Measurements from ENCODE around the gene VPS72. TPM values are rescaled to one million over a fixed set of nuclear protein-coding genes. Genes with fewer than 3 reads are reported as not detected.
A peak's percentile ranks its signal among the peaks of the same experiment; 100 is the strongest.

Gene VPS72
- total and polyA plus RNA-seq, 10 of the 15 experiments (the other 5 are each of a cell fraction or from before 2014, with no cell fraction given), result 6.7 to 77.8 (median 58.1) TPM

DNA sequence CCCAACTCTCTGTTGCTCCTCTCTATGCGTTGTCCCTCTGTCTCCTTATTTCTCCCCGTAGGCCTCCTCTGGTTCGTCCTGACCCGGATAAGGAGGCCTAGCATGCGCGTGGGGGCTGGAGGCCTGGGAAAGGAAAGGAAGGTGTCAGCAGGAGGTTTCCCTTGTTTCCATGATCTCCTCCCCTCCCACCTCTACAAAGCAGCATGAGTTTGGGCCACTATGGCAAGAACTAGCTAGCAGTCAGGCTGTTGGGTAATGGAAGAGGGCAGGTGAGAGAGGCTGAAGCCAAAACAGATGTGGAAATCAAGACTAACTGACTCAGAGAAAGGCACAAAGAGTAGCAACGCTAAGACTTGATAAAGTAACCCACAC is 42.9 kb downstream of the VPS72 start:
- Histone ChIP-seq H3K36me3 (ENCODE audit: control insufficient read depth in 2 of 2, insufficient read depth in 2 of 2, low read length in 1 of 2) (no peaks in the 10 kb centered on the region), H3K27ac (ENCODE audit: control insufficient read depth, insufficient read depth) (no peak overlapping the region), H3K79me2 (ENCODE audit: control insufficient read depth, insufficient read depth, low read length) (no peaks in the 10 kb centered on the region), H3K27me3 (replicated peaks in 1 of 2; ENCODE audit: control insufficient read depth in 2 of 2, insufficient read depth in 2 of 2, low read length in 1 of 2) (peaks cover 0 to 8% of the 10 kb centered on the region in 2 experiments), H3K4me2 (ENCODE audit: control insufficient read depth, insufficient read depth) (peak overlapping the region; percentile 99), H3K9ac (ENCODE audit: control insufficient read depth, insufficient read depth, low read length) (no peak overlapping the region), H3K9me3 (replicated peaks; ENCODE audit: control insufficient read depth, insufficient read depth, low read length) (no peaks in the 10 kb centered on the region), H3K4me3 (peak overlapping the region; percentile 83), H3K4me1 (ENCODE audit: control insufficient read depth, insufficient read depth, low read length) (no peaks in the 10 kb centered on the region; the same call in 1 of the 2 replicates), H4K20me1 (ENCODE audit: control insufficient read depth, insufficient read depth) (no peaks in the 10 kb centered on the region; the same call in 1 of the 2 replicates), H2AFZ (ENCODE audit: control insufficient read depth, low read depth, low read length) (peak overlapping the region; percentile 94)
- in situ Hi-C loops (cut with MboI) (no loop called here), intact Hi-C loops (cut with micrococcal nuclease; ENCODE audit: unreplicated experiment) (no loop called here)
- ChIA-PET RAD21 (ENCODE audit: unreplicated experiment) (interaction anchor here (1.4 kb wide), 1 partner anchor 10 kb away, joined by 8 read pairs; the partner anchor contains the start of gene TNFAIP8L2), CTCF (interaction anchor here (0.6 to 1.2 kb wide), 2 partner anchors 8 to 48 kb away, joined by 3 to 5 read pairs; no protein-coding TSS in a partner anchor), SMC1A (ENCODE audit: uncharacterized antibody, unreplicated experiment) (no interaction called here), POLR2A (no interaction called here)
- no TSS peak for BruUV-seq (replicated peaks)
- DNase-seq (ENCODE audit: low read depth, low spot score), result no peak
- WGBS (ENCODE audit: insufficient coverage, insufficient replicate concordance, low lambda C conversion rate, missing lambda C conversion rate), result 20% methylated on average over 7 of the region's 7 CpGs
- TF ChIP-seq, protein P1, sequence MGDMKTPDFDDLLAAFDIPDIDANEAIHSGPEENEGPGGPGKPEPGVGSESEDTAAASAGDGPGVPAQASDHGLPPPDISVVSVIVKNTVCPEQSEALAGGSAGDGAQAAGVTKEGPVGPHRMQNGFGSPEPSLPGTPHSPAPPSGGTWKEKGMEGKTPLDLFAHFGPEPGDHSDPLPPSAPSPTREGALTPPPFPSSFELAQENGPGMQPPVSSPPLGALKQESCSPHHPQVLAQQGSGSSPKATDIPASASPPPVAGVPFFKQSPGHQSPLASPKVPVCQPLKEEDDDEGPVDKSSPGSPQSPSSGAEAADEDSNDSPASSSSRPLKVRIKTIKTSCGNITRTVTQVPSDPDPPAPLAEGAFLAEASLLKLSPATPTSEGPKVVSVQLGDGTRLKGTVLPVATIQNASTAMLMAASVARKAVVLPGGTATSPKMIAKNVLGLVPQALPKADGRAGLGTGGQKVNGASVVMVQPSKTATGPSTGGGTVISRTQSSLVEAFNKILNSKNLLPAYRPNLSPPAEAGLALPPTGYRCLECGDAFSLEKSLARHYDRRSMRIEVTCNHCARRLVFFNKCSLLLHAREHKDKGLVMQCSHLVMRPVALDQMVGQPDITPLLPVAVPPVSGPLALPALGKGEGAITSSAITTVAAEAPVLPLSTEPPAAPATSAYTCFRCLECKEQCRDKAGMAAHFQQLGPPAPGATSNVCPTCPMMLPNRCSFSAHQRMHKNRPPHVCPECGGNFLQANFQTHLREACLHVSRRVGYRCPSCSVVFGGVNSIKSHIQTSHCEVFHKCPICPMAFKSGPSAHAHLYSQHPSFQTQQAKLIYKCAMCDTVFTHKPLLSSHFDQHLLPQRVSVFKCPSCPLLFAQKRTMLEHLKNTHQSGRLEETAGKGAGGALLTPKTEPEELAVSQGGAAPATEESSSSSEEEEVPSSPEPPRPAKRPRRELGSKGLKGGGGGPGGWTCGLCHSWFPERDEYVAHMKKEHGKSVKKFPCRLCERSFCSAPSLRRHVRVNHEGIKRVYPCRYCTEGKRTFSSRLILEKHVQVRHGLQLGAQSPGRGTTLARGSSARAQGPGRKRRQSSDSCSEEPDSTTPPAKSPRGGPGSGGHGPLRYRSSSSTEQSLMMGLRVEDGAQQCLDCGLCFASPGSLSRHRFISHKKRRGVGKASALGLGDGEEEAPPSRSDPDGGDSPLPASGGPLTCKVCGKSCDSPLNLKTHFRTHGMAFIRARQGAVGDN (IDR thresholded peaks at IDR 0.05), result no peak
- no peak for ATAC-seq
- FAIRE-seq, result no peak
